ELR (cell line): ENCODE data around the gene RIPK4.
"Not testable (repeated sequence)": the region's sequence is repeated elsewhere in the genome, so short reads cannot be mapped to it uniquely, and the experiment has no call there.

Source experiments
- DNase-seq: peaks from one replicate; pipeline ENCODE4 v3.0.0-alpha.2; 2015; ENCODE audit warnings: low read depth

RIPK4 gene

GRCh38 chr21:41737651-41738324 is 29.1 kb downstream of the RIPK4 start:
- DNase-seq: no peak

GRCh38 chr21:41736423-41736822 is 30.4 kb downstream of the RIPK4 start:
- DNase-seq: no peak

GRCh38 chr21:41733951-41734689 is 32.7 kb downstream of the RIPK4 start:
- no peak for DNase-seq

GRCh38 chr21:41731081-41731480 is 35.8 kb downstream of the RIPK4 start:
- DNase-seq: no peak

- DNase-seq: no peak
Observed at GRCh38 chr21:41730367-41730765, 36.5 kb downstream of the RIPK4 start.

- no peak for DNase-seq
Observed at GRCh38 chr21:41729701-41730366, 37.0 kb downstream of the RIPK4 start.

- no peak for DNase-seq
Observed at GRCh38 chr21:41727784-41728763, 38.8 kb downstream of the RIPK4 start.

- peak; percentile 80 for DNase-seq
Observed at GRCh38 chr21:41726970-41727783, 39.7 kb downstream of the RIPK4 start.

- DNase-seq: no peak
Observed at GRCh38 chr21:41726630-41726969, 40.3 kb downstream of the RIPK4 start.

- DNase-seq: no peak
Observed at GRCh38 chr21:41726058-41726558, 40.7 kb downstream of the RIPK4 start.

GRCh38 chr21:41725421-41726031 is 41.3 kb downstream of the RIPK4 start:
- DNase-seq: no peak

GRCh38 chr21:41723835-41724234 is 43.0 kb downstream of the RIPK4 start:
- not testable (repeated sequence) for DNase-seq

GRCh38 chr21:41722052-41723018 is 44.5 kb downstream of the RIPK4 start:
- no peak for DNase-seq

GRCh38 chr21:41720250-41720649 is 46.6 kb downstream of the RIPK4 start:
- no peak for DNase-seq

GRCh38 chr21:41719691-41720090 is 47.2 kb downstream of the RIPK4 start:
- DNase-seq: no peak

- no peak for DNase-seq
Observed at GRCh38 chr21:41717573-41718330, 49.1 kb downstream of the RIPK4 start.

- no peak for DNase-seq
Observed at GRCh38 chr21:41716751-41717150, 50.1 kb downstream of the RIPK4 start.

GRCh38 chr21:41715649-41716281 is 51.1 kb downstream of the RIPK4 start:
- DNase-seq: no peak
